ENCODE measurements around the gene VWF.

The VWF gene

DNA sequence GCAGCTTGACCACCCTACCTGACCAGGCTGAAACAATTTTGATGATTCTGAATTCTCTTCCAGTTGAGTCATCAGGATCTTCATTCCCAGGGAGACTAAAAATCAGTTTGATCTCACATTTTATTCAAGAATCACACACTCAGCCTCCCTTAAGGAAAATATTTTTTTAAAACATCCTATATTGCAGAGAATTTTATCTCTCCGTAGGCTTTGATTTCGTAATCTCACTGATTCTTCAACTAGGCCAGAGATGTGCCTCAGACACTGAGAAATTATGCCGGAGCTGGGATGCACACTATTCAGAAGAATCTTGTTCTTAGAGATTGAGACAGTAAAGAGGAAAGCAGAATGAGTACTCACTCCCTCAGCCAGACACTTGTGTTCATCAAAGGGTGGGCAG lies 172.4 kb downstream of the VWF start:
- TF ChIP-seq, protein P1, sequence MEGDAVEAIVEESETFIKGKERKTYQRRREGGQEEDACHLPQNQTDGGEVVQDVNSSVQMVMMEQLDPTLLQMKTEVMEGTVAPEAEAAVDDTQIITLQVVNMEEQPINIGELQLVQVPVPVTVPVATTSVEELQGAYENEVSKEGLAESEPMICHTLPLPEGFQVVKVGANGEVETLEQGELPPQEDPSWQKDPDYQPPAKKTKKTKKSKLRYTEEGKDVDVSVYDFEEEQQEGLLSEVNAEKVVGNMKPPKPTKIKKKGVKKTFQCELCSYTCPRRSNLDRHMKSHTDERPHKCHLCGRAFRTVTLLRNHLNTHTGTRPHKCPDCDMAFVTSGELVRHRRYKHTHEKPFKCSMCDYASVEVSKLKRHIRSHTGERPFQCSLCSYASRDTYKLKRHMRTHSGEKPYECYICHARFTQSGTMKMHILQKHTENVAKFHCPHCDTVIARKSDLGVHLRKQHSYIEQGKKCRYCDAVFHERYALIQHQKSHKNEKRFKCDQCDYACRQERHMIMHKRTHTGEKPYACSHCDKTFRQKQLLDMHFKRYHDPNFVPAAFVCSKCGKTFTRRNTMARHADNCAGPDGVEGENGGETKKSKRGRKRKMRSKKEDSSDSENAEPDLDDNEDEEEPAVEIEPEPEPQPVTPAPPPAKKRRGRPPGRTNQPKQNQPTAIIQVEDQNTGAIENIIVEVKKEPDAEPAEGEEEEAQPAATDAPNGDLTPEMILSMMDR (conservative IDR thresholded peaks at IDR 0.05; ENCODE audit: low read depth, low read length) = no peak

DNA sequence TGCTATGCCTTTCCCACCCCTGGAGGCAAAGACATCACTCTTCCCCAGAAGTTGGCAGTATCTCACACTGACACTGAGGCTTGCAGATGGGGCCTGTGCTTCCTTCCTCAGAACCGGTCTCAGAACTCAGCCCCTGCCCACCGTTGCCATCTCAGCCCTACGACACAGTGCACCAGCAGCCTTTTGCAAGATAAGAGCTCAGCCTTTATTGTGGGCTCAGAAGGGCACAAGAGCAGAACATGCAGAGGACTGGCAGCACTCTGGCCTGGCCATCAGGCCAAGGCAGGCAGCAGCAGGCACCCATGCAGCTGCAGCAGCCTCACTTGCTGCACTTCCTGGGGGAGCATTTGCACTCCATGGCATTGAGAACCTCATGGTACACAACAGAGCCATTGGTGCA lies 175.8 kb downstream of the VWF start:
- H3K4me3 ChIP-seq (ENCODE audit: low read depth, low read length) = no peak overlapping the region
- DNase-seq (ENCODE audit: low read depth) = no peak
- TF ChIP-seq, protein P1 (conservative IDR thresholded peaks at IDR 0.05; ENCODE audit: low read depth, low read length) = no peak

More for the DNA sequence above, 172.4 kb downstream of the VWF start:
- H3K4me3 ChIP-seq (ENCODE audit: low read depth, low read length) = no peak overlapping the region
- no peak for DNase-seq (ENCODE audit: low read depth)

DNA sequence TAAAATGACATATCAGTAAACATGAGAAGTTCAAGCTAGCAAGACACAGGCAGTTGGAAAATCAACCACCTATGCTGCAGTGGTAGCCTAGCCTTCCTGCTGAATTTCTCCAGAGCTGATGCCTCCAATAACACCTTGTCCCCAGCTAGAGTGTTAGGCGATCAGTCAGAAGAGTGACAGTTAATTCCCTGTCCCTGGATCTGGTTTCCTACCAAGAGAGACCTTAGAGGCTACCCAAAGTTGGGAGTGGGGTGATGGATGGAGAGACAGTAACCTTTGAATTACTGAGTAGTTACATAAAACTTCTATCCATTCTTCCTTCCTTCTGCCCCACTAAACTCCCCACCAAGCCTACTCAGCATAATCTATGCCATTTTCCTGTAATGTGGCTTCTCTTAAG lies 177.5 kb downstream of the VWF start:
- H3K4me3 ChIP-seq (ENCODE audit: low read depth, low read length) = no peak overlapping the region
- no peak for DNase-seq (ENCODE audit: low read depth)
- TF ChIP-seq, protein P1 (conservative IDR thresholded peaks at IDR 0.05; ENCODE audit: low read depth, low read length) = no peak

DNA sequence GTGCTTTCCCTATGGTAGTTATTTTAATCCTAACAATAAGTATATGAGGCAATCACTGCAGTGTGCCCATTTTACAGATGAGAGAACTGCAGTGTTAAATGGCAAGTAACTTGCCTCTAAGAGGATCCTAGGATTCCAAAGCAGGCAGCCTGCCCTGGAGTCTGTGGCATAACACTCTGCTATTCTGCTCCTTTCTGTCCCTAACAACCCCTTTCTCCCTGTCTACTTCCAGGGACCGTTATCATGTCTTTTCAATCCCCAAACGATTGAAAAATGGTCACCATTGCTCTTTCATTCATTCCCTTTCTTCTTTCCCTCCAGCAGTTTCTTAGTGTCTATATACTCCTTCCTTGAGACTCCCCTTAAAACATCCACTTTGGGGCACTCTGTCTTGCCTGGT lies 178.1 kb downstream of the VWF start:
- no peak overlapping the region for H3K4me3 ChIP-seq (ENCODE audit: low read depth, low read length)
- DNase-seq (ENCODE audit: low read depth) = no peak
- TF ChIP-seq, protein P1 (conservative IDR thresholded peaks at IDR 0.05; ENCODE audit: low read depth, low read length) = no peak

DNA sequence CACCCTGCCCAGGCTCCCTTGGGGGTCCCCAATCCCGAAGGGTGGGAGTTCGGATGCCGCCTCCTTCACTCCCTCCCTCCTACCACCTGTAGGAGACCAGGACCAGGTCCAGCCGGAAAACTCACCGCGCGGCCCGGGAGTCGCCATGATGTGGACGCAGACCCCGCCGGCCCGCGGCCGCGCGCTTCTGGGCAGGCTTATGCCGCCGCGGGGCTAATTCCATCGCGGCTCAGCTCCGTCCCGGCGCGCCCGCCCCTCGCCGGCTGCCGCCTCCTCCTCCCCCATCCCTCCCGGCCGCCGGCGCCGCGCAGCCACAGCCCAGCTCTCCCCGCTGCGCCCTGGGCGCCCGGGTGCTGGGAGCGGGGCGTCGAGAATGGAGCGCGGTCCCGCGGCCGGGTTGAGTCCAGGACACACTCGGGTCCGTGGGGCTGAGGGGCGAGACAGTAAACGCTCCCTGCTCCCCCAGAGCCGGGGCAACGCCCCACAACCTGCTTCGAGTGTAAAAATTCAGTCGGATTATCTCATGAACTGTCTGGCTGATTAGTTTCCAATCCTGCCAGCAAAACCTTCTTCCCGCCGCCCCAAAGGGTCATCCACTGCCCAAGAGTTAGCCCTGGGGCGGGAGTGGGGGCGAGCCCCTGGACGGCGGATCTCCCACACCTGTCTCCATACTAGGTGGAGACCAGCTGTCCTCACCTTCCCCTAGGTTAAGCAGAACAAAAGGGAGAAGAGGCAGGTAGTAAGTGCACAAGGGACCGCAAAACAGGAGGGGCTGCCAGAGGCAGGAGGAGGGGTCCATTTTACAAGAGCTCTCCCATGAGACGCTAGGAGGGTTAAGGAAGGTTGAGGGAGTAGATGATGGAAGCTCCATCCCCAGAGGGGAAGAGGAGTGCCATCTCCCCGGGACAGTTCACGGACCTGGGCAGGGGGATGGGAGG lies 179.1 kb downstream of the VWF start, which contains the start of gene ANO2:
Gene ANO2, minus strand, starts transcription at position 189 of the 938 bp plus-strand sequence. Its CDS starts 42 bp downstream, at position 147.
- TF ChIP-seq, protein P1 (conservative IDR thresholded peaks at IDR 0.05; ENCODE audit: low read depth, low read length) = no peak
- H3K4me3 ChIP-seq (ENCODE audit: low read depth, low read length) = peak within 1 kb of the TSS; percentile 29
- no peak for DNase-seq (ENCODE audit: low read depth)

DNA sequence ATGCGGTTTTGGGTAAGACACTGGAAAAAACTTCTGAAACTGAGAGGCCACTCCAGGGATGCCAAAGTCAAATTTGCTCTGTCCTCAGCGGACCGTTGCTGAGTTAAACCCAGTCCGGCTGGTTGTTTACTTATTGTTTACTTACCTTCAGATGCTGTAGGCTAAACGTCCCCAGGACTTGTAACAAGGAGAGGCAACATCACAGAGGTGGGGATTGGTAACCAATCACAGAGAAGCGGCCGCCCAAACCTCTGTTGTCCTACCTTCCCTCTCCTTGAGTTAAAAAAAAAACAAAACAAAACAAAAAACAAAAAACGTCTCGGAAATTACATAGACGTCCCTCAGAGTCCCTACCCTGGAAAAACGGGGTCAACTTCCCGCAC lies 179.8 kb downstream of the VWF start:
- H3K4me3 ChIP-seq (ENCODE audit: low read depth, low read length) = peak overlapping the region; percentile 29
- no peak for DNase-seq (ENCODE audit: low read depth)
- TF ChIP-seq, protein P1 (conservative IDR thresholded peaks at IDR 0.05; ENCODE audit: low read depth, low read length) = no peak

DNA sequence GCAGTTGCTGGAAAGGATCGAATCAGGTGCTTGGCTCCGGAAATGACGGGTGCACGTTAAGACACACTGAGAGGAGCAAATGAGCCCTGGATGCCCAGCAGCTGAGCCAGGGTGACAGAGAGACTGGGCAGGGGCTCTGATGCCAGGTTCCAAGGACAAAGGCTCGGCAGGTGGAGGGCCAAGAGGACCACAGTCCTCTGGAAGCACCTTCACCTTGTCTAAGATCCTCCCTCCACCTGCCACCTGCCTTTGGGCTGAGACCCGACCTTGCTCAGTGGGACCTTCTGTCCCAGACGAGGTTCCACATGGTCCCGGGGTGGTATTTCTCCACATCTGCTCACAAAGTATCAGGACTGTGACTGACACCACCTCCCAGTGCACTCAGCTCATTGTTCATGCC lies 180.4 kb downstream of the VWF start:
- no peak for DNase-seq (ENCODE audit: low read depth)
- TF ChIP-seq, protein P1 (conservative IDR thresholded peaks at IDR 0.05; ENCODE audit: low read depth, low read length) = no peak
- no peak overlapping the region for H3K4me3 ChIP-seq (ENCODE audit: low read depth, low read length)

Data from choroid plexus epithelial cell (primary cell).